Breast epithelium (tissue), 4 donors: Measurements from ENCODE around the gene H2BK1. TPM values are rescaled to one million over a fixed set of nuclear protein-coding genes. Genes with fewer than 3 reads are reported as not detected.

Experiments
- DNase-seq, 2 donors: peaks; one replicate each; pipeline ENCODE4 v3.0.0-alpha.2; 2019; ENCODE audit warnings: low spot score in 2 of 2
- H3K27ac ChIP-seq, 2 donors: fragments of 200-600 bp; sonication (generic) in 1 of 2; one replicate each; pipeline ENCODE4 v1.5.1; 2016 to 2019; ENCODE audit warnings: mild to moderate bottlenecking in 1 of 2
- H3K27me3 ChIP-seq, 2 donors: fragments of 200-600 bp; sonication (generic) in 1 of 2; one replicate each; pipeline versions ENCODE4 v1.5.1 to v1.6.0; 2017 to 2019; ENCODE audit warnings: control low read depth in 1 of 2, mild to moderate bottlenecking in 1 of 2
- H3K36me3 ChIP-seq: fragments of 200-600 bp; one replicate; pipeline ENCODE4 v1.5.1; 2019
- H3K4me1 ChIP-seq, 2 donors: fragments of 200-600 bp; sonication (generic); one replicate each; pipeline ENCODE4 v1.5.1; 2016 to 2019; ENCODE audit warnings: control low read depth in 1 of 2
- H3K4me3 ChIP-seq, 3 donors: fragments of 200-600 bp; sonication (generic); 1 replicate in 2 of 3; 2 replicates in 1 of 3; pipeline ENCODE4 v1.5.1; 2016 to 2019; ENCODE audit warnings: mild to moderate bottlenecking in 3 of 3, moderate library complexity in 2 of 3
- H3K9me3 ChIP-seq, 2 donors: fragments of 200-600 bp; sonication (generic) in 1 of 2; one replicate each; pipeline ENCODE4 v1.5.1; 2016 to 2019; ENCODE audit warnings: control low read depth in 1 of 2
- POLR2A ChIP-seq: fragments of 450-650 bp; IDR thresholded peaks from one replicate; pipeline ENCODE4 v1.6.1; 2016; ENCODE audit warnings: antibody characterized with exemption, mild to moderate bottlenecking, moderate library complexity
- POLR2AphosphoS5 ChIP-seq, 3 donors: sonication (generic); formaldehyde crosslinking; IDR thresholded peaks; one replicate each; pipeline ENCODE4 v1.6.1; 2017; ENCODE audit warnings: antibody characterized with exemption in 3 of 3
- intact Hi-C: fragments of 100-400 bp; cut with DNase I; formaldehyde crosslinking; loops from one replicate; pipeline ENCODE4 v1.15.1; 2023; ENCODE audit warnings: low total_unique reads
- total RNA-seq, 3 donors: library from RNA; depleted of rRNA; stranded (reverse); fragments of >200 nt; gene quantifications; one replicate each; pipeline ENCODE4 v1.1.0, GENCODE V29; 2016
- TF ChIP-seq, protein P1 (sequence below), 3 donors: fragments of 450-650 bp; IDR thresholded peaks; one replicate each; pipeline ENCODE4 v1.5.1; 2016 to 2017; ENCODE audit warnings: antibody characterized with exemption in 3 of 3, mild to moderate bottlenecking in 3 of 3, moderate library complexity in 3 of 3

The H2BK1 gene
- total RNA-seq, 3 donors from 2014 or later, result not detected

DNA sequence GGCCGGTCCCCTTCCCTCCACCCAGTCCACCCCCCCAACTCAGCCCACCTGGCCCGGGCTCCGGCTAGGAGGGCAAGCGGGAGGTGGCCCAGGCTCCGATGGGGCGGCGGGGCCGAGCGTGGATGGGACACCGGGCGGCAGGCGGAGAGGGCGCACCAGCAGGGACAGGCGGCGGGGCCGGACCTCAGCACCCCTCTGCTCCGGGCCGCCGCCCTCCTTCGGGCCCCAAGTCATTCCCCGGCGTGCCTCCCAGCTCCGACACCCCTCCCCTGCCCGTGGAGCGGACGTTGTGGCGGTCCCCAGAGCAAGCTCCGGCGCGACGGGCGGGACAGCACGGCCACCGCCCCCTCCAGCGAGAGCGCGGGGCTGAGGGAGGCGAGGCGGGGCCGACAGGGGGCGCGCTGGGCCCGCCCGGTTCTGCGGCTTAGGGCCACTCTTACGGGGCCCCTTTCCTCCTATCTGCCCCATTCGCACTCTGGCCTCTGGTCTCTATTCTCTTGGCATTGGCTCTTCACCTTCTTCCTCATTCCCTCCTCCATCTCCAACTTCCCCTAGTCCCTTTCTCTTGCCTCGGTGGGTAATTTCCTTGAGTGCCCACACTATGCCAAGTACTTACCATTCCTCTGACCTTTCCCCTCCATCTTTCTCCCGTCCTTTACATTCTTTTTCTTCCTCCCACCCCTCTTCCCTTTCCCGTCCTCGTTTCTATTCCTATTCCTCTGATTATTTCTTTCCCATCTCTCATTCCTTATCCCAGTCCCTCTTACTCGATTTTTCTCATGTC lies 42.1 kb downstream of the H2BK1 start:
- intact Hi-C loops, result no loop called here
- no peak for DNase-seq
- Histone ChIP-seq H3K4me3 (peak overlapping the region; percentile 37 to 74 (median 51)), H3K27me3 (peaks cover 2 to 44% of the 10 kb centered on the region in 2 donors), H3K4me1 (peaks cover 0 to 11% of the 10 kb centered on the region in 2 donors), H3K27ac (no peak overlapping the region), H3K9me3 (no peaks in the 10 kb centered on the region), H3K36me3 (no peaks in the 10 kb centered on the region)
- TF ChIP-seq, protein P1, sequence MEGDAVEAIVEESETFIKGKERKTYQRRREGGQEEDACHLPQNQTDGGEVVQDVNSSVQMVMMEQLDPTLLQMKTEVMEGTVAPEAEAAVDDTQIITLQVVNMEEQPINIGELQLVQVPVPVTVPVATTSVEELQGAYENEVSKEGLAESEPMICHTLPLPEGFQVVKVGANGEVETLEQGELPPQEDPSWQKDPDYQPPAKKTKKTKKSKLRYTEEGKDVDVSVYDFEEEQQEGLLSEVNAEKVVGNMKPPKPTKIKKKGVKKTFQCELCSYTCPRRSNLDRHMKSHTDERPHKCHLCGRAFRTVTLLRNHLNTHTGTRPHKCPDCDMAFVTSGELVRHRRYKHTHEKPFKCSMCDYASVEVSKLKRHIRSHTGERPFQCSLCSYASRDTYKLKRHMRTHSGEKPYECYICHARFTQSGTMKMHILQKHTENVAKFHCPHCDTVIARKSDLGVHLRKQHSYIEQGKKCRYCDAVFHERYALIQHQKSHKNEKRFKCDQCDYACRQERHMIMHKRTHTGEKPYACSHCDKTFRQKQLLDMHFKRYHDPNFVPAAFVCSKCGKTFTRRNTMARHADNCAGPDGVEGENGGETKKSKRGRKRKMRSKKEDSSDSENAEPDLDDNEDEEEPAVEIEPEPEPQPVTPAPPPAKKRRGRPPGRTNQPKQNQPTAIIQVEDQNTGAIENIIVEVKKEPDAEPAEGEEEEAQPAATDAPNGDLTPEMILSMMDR (IDR thresholded peaks at IDR 0.05), result peak in 2 of 3 donors; percentile 22 to 28
- TF ChIP-seq POLR2A, result no peak

DNA sequence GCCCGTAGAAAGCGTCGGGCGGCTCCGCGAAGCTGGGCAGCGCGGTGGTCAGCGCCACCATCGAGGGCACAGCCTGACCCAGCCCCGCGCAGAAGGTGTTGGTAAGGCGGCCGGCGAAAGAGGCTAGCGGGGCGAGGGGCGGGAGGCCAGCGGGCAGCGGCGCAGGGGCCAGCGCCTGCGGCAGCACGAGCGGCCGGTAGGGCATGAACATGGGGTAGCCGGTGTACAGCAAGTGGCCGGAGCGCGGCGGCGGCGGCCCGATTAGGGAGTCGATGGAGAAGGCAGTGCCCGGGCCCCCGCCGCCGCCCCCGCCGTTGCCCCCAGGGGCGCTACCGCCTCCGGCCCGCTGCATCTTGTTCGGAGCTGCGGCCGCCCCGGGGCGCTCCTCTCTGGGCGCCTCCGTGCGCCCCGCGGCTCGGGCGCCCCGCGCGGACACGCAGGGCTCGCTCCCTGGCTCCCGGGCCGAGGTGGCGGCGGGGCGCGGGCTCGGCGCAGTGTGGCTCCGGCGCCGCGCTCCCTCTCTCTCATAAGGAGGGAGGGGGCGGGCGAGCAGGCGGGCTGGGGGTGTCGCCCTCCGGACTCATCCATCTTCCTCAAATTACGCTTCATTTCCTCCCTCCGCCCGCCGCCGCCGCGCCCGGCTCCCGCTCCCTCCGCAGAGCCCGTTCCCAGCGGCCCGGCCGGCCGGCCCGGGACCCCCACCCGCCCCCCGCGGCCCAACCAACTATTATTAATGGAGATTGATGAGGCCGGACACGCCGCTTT lies 42.9 kb downstream of the H2BK1 start, which contains the start of gene GBX1:
Gene GBX1 (minus strand): TSS at position 498 of the 765 bp plus-strand sequence. CDS start 146 bp downstream, at position 352.
- TF ChIP-seq POLR2AphosphoS5 (IDR thresholded peaks at IDR 0.05) (no peak), POLR2A (no peak)
- TF ChIP-seq, protein P1 (IDR thresholded peaks at IDR 0.05), result no peak
- no peaks in the 10 kb centered on the region for H3K36me3 ChIP-seq
- peaks cover 0 to 11% of the 10 kb centered on the region in 2 donors for H3K4me1 ChIP-seq
- H3K27me3 ChIP-seq, result peaks cover 2 to 43% of the 10 kb centered on the region in 2 donors
- intact Hi-C loops, result no loop called here
- H3K27ac ChIP-seq, result no peak within 1 kb of the TSS
- peak within 1 kb of the TSS; percentile 37 to 74 (median 51) for H3K4me3 ChIP-seq
- no peaks in the 10 kb centered on the region for H3K9me3 ChIP-seq
- DNase-seq, result no peak

DNA sequence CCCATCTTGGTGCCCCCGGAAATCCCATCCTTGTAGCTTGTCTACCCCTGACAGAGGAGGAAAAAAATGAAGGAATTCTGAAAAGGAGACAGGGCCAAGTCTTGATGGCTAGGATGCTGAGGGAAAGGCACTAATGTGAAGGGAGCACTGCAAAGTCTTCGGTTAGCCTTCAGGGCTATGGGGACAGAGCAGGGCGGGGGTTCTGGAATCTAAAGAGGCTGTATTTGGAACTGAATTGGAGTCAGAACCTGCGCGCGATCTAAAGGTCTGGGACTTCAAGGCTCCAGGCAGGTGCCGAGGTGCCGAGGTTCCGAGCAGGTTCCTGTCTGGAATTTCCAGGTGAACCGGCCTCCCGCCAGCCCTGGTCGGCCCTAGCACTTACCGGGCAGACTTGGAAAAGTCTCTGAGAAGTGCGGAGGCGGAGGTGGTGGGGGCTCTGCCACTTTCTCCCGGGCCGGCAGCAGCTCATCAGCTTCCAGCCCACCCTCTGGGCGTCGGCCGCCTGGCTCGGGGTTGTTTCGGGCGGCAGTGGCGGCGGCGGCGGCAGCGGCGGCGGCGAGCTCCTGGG lies 43.6 kb downstream of the H2BK1 start:
- DNase-seq, result no peak

DNA sequence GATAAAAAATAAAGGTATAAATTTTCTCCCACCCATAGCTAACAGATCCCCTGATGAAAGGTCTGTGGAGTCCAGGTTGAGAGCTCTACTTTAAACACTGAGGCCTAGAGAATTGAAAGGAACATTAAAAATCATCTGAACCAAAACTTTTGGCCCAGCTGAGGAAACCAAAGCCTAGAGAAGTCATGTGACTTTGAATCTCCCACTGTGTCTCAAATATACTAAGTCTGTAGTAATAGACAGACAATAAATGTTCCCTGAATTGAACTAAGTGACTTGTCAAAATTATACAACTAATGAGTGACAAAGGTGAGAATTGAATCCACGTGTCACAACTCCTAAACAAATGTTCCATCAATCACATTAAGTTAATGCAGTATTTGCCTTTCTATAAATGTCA lies 48.5 kb downstream of the H2BK1 start:
- Histone ChIP-seq H3K4me3 (no peak overlapping the region), H3K4me1 (peaks cover 0 to 1% of the 10 kb centered on the region in 2 donors), H3K9me3 (no peaks in the 10 kb centered on the region), H3K36me3 (no peaks in the 10 kb centered on the region), H3K27ac (no peak overlapping the region), H3K27me3 (peaks cover 0 to 23% of the 10 kb centered on the region in 2 donors)
- intact Hi-C loops, result no loop called here
- DNase-seq, result no peak
- TF ChIP-seq POLR2AphosphoS5 (IDR thresholded peaks at IDR 0.05), result no peak
- TF ChIP-seq POLR2A, result no peak
- TF ChIP-seq, protein P1 (IDR thresholded peaks at IDR 0.05), result no peak

More for the DNA sequence above, 43.6 kb downstream of the H2BK1 start:
- Histone ChIP-seq H3K9me3 (no peaks in the 10 kb centered on the region), H3K4me3 (peak overlapping the region; percentile 37 to 74 (median 51)), H3K27ac (no peak overlapping the region), H3K36me3 (no peaks in the 10 kb centered on the region), H3K4me1 (peaks cover 0 to 11% of the 10 kb centered on the region in 2 donors), H3K27me3 (peaks cover 2 to 43% of the 10 kb centered on the region in 2 donors)
- intact Hi-C loops, result no loop called here
- TF ChIP-seq, protein P1 (IDR thresholded peaks at IDR 0.05), result no peak
- TF ChIP-seq POLR2AphosphoS5 (IDR thresholded peaks at IDR 0.05), result no peak
- no peak for TF ChIP-seq POLR2A

Other genes starting within 250 kb of the H2BK1 start
- gene KCNH2, start 232.2 kb downstream of the H2BK1 start, total RNA-seq, result under 1 TPM; under 0.01 to 0.29 (median 0.16) TPM
- gene NOS3, start 219.5 kb downstream of the H2BK1 start, total RNA-seq, result 10 to 100 TPM in 1 of 3 donors, 1 to 10 TPM in 2; 3.8 to 35.1 (median 5.1) TPM
- 1 to 10 TPM in 1 of 3 donors, under 1 TPM in 1, not detected in 1; 0.44 to 2.0 TPM for gene ATG9B, start 186.0 kb downstream of the H2BK1 start, total RNA-seq
- gene ABCB8, start 182.0 kb downstream of the H2BK1 start, total RNA-seq, result 10 to 100 TPM; 14.7 to 19.3 (median 17.6) TPM
- gene ASIC3, start 162.0 kb downstream of the H2BK1 start, total RNA-seq, result 1 to 10 TPM; 1.3 to 3.3 (median 2.3) TPM
- gene CDK5, start 152.6 kb downstream of the H2BK1 start, total RNA-seq, result 1 to 10 TPM; 5.2 to 8.8 (median 8.6) TPM
- 100 to 1,000 TPM in 1 of 3 donors, 10 to 100 TPM in 2; 83.2 to 101 (median 92.8) TPM for gene SLC4A2, start 150.9 kb downstream of the H2BK1 start, total RNA-seq
- gene FASTK, start 129.7 kb downstream of the H2BK1 start, total RNA-seq, result 10 to 100 TPM; 45.6 to 63.5 (median 60.0) TPM
- 10 to 100 TPM; 32.1 to 36.1 (median 35.0) TPM for gene TMUB1, start 127.0 kb downstream of the H2BK1 start, total RNA-seq
- gene AGAP3, start 124.0 kb downstream of the H2BK1 start, total RNA-seq, result 10 to 100 TPM; 47.2 to 58.1 (median 55.1) TPM
- not detected for gene GBX1, start 42.8 kb downstream of the H2BK1 start, total RNA-seq
- not detected for gene ASB10, start 23.2 kb downstream of the H2BK1 start, total RNA-seq
- 10 to 100 TPM; 35.6 to 58.7 (median 42.2) TPM for gene ABCF2, start 16.7 kb upstream of the H2BK1 start, total RNA-seq
- gene CHPF2, start 22.0 kb upstream of the H2BK1 start, total RNA-seq, result 10 to 100 TPM; 24.5 to 40.6 (median 38.3) TPM
- gene SMARCD3, start 38.2 kb upstream of the H2BK1 start, total RNA-seq, result 10 to 100 TPM; 21.3 to 69.5 (median 43.5) TPM
- 10 to 100 TPM; 61.9 to 71.7 (median 62.7) TPM for gene NUB1, start 131.3 kb upstream of the H2BK1 start, total RNA-seq
- 10 to 100 TPM; 15.5 to 61.5 (median 57.0) TPM for gene WDR86, start 199.6 kb upstream of the H2BK1 start, total RNA-seq
- gene CRYGN, start 229.7 kb upstream of the H2BK1 start, total RNA-seq, result 1 to 10 TPM in 1 of 3 donors, under 1 TPM in 1, not detected in 1; 0.98 to 1.3 TPM